HG03432 (cell line): ENCODE measurements around the gene GPR157.
"Not testable (repeated sequence)": the region's sequence is repeated elsewhere in the genome, so short reads cannot be mapped to it uniquely, and the experiment has no call there.

Experiments
- ATAC-seq: cut with Tn5 transposase; IDR thresholded peaks from one replicate; pipeline ENCODE4 v1.9.1; 2021; ENCODE audit warnings: mild to moderate bottlenecking, moderate library complexity; ENCODE audit not compliant: unreplicated experiment

The GPR157 gene

GRCh38 chr1:9128520-9129265, at the start of gene GPR157:
TSS of gene GPR157 (minus strand) at chr1:9129102. CDS start at chr1:9129027, 75 bp downstream.
- ATAC-seq, result peak; percentile 70

- no peak for ATAC-seq
These were observed 45.9 kb upstream of the GPR157 start for GRCh38 chr1:9174762-9175161.

- no peak for ATAC-seq
These were observed 45.3 kb upstream of the GPR157 start for GRCh38 chr1:9174243-9174642.

GRCh38 chr1:9169601-9170137, 40.8 kb upstream of the GPR157 start:
- ATAC-seq, result no peak

GRCh38 chr1:9167638-9168037, 38.7 kb upstream of the GPR157 start:
- ATAC-seq, result no peak

- ATAC-seq, result no peak
These were observed 37.7 kb upstream of the GPR157 start for GRCh38 chr1:9166289-9167235.

- no peak for ATAC-seq
These were observed 36.5 kb upstream of the GPR157 start for GRCh38 chr1:9165396-9165795.

GRCh38 chr1:9164919-9165318, 36.0 kb upstream of the GPR157 start:
- no peak for ATAC-seq

GRCh38 chr1:9164532-9164900, 35.6 kb upstream of the GPR157 start:
- ATAC-seq, result no peak

GRCh38 chr1:9161963-9162362, 33.1 kb upstream of the GPR157 start:
- ATAC-seq, result no peak

- no peak for ATAC-seq
These were observed 32.4 kb upstream of the GPR157 start for GRCh38 chr1:9161342-9161741.

GRCh38 chr1:9160079-9160717, 31.3 kb upstream of the GPR157 start:
- ATAC-seq, result no peak

GRCh38 chr1:9155879-9156278, 27.0 kb upstream of the GPR157 start:
- ATAC-seq, result no peak

- not testable (repeated sequence) for ATAC-seq
These were observed 26.5 kb upstream of the GPR157 start for GRCh38 chr1:9155405-9155804.

- no peak for ATAC-seq
These were observed 24.2 kb upstream of the GPR157 start for GRCh38 chr1:9153152-9153551.

GRCh38 chr1:9152535-9152934, 23.6 kb upstream of the GPR157 start:
- no peak for ATAC-seq

- no peak for ATAC-seq
These were observed 22.5 kb upstream of the GPR157 start for GRCh38 chr1:9151328-9151860.

- no peak for ATAC-seq
These were observed 21.9 kb upstream of the GPR157 start for GRCh38 chr1:9150582-9151327.

- ATAC-seq, result no peak
These were observed 21.1 kb upstream of the GPR157 start for GRCh38 chr1:9149837-9150581.

GRCh38 chr1:9149151-9149550, 20.2 kb upstream of the GPR157 start:
- ATAC-seq, result no peak
